Endodermal cell (in vitro differentiated cells): Measurements from ENCODE around the gene IFT57. TPM values are rescaled to one million over a fixed set of nuclear protein-coding genes. Genes with fewer than 3 reads are reported as not detected.

Source experiments
- DNase-seq: peaks from one replicate; pipeline ENCODE4 v3.0.0-alpha.2; 2017
- H3K27ac ChIP-seq: 2 replicates; pipeline ENCODE4 v1.5.1; 2013; ENCODE audit warnings: mild to moderate bottlenecking, low read depth, low read length, moderate library complexity
- H3K27me3 ChIP-seq: 2 replicates; pipeline ENCODE4 v1.6.1; 2013; ENCODE audit warnings: mild to moderate bottlenecking, low read length, moderate library complexity; ENCODE audit not compliant: insufficient read depth, control insufficient read depth, poor library complexity, severe bottlenecking
- H3K36me3 ChIP-seq: 2 replicates; pipeline ENCODE4 v1.7.0; 2013; ENCODE audit warnings: mild to moderate bottlenecking, low read length, moderate library complexity; ENCODE audit not compliant: control insufficient read depth, insufficient read depth
- H3K4me1 ChIP-seq: one replicate; pipeline ENCODE4 v1.7.0; 2013; ENCODE audit warnings: low read length; ENCODE audit not compliant: control insufficient read depth, insufficient read depth
- H3K4me3 ChIP-seq: 2 replicates; pipeline ENCODE4 v1.5.1; 2013; ENCODE audit warnings: mild to moderate bottlenecking, low read length, moderate library complexity
- H3K9ac ChIP-seq: 2 replicates; pipeline ENCODE4 v1.6.1; 2013; ENCODE audit warnings: mild to moderate bottlenecking, low read length, moderate library complexity; ENCODE audit not compliant: poor library complexity, severe bottlenecking; ENCODE audit errors: extremely low read depth
- H3K9me3 ChIP-seq: 2 replicates; pipeline ENCODE4 v1.6.1; 2013; ENCODE audit warnings: mild to moderate bottlenecking, low read length, moderate library complexity; ENCODE audit not compliant: control insufficient read depth
- H3K27ac Mint-ChIP-seq: 2 replicates; pipeline ENCODE4 v1.8.0; 2020; ENCODE audit warnings: mixed read lengths
- H3K27me3 Mint-ChIP-seq: 2 replicates; pipeline ENCODE4 v1.8.0; 2021; ENCODE audit warnings: mild to moderate bottlenecking, mixed read lengths; ENCODE audit not compliant: insufficient read depth
- H3K36me3 Mint-ChIP-seq: 2 replicates; pipeline ENCODE4 v1.8.0; 2020; ENCODE audit warnings: low read depth, mixed read lengths
- H3K4me1 Mint-ChIP-seq: 2 replicates; pipeline ENCODE4 v1.8.0; 2020; ENCODE audit warnings: mixed read lengths
- H3K4me3 Mint-ChIP-seq: 2 replicates; pipeline ENCODE4 v1.8.0; 2020; ENCODE audit warnings: mild to moderate bottlenecking, moderate library complexity, mixed read lengths
- H3K9me3 Mint-ChIP-seq: 2 replicates; pipeline ENCODE4 v1.8.0; 2020; ENCODE audit warnings: mild to moderate bottlenecking, mixed read lengths
- WGBS, 2 experiments: methylation state at CpG; one replicate each; pipeline versions ENCODE4 v1.1.5 to v1.1.7; 2013; ENCODE audit warnings: missing lambda C conversion rate in 2 of 2, mixed read lengths in 1 of 2; ENCODE audit not compliant: insufficient coverage in 1 of 2, insufficient read length in 1 of 2; 5-methylcytosine and 5-hydroxymethylcytosine counted together
- total RNA-seq, 2 donors: library from RNA; stranded (reverse); fragmentation: NEBNext Ultra II Directional in 1 of 2; extraction: Animal tissue kit (Norgen Biotek cat#: 25700) in 1 of 2; gene quantifications; 2 replicates in 1 of 2; 3 replicates in 1 of 2; pipeline ENCODE4 v1.2.1, GENCODE V29; 2021
- TF ChIP-seq, protein P1 (sequence below): fragments of 200-600 bp; sonication (generic); conservative IDR thresholded peaks from 2 replicates; pipeline ENCODE4 v1.5.0; 2021; ENCODE audit warnings: antibody characterized with exemption, mild to moderate bottlenecking

IFT57 gene
- total RNA-seq, 2 donors from 2014 or later, result 45.5 to 60.5 TPM

DNA sequence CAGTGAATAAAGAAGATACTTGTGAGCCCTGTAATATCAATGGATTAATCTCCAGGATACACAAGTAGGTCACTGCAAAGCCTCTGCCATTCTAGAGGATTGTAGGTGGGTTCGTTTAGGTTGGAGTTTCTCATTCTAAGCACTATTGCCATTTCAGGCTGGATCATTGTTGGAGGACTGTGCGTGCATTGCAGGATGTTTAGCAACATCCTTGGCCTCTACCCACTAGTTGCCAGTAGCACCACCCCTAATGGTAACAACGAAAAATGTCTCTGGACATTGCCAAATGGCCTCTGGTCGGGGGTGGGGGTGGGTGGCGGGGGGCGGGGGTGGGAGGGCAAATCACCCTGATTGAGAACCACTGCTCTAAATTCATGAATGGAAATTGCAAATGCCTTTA lies 4.9 kb upstream of the IFT57 start:
- TF ChIP-seq, protein P1, sequence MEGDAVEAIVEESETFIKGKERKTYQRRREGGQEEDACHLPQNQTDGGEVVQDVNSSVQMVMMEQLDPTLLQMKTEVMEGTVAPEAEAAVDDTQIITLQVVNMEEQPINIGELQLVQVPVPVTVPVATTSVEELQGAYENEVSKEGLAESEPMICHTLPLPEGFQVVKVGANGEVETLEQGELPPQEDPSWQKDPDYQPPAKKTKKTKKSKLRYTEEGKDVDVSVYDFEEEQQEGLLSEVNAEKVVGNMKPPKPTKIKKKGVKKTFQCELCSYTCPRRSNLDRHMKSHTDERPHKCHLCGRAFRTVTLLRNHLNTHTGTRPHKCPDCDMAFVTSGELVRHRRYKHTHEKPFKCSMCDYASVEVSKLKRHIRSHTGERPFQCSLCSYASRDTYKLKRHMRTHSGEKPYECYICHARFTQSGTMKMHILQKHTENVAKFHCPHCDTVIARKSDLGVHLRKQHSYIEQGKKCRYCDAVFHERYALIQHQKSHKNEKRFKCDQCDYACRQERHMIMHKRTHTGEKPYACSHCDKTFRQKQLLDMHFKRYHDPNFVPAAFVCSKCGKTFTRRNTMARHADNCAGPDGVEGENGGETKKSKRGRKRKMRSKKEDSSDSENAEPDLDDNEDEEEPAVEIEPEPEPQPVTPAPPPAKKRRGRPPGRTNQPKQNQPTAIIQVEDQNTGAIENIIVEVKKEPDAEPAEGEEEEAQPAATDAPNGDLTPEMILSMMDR, result no peak
- H3K36me3 ChIP-seq, result no peaks in the 10 kb centered on the region
- no peaks in the 10 kb centered on the region for H3K9me3 Mint-ChIP-seq
- H3K27ac Mint-ChIP-seq, result no peak overlapping the region
- no peak overlapping the region for H3K4me3 ChIP-seq
- no peaks in the 10 kb centered on the region for H3K9me3 ChIP-seq
- peaks cover 5% of the 10 kb centered on the region for H3K4me1 ChIP-seq
- H3K4me1 Mint-ChIP-seq, result peaks cover 22% of the 10 kb centered on the region
- no peak for DNase-seq
- no peaks in the 10 kb centered on the region for H3K36me3 Mint-ChIP-seq
- H3K4me3 Mint-ChIP-seq, result no peak overlapping the region
- H3K27ac ChIP-seq, result no peak overlapping the region
- H3K9ac ChIP-seq, result no peak overlapping the region
- H3K27me3 ChIP-seq, result no peaks in the 10 kb centered on the region
- peaks cover 4% of the 10 kb centered on the region for H3K27me3 Mint-ChIP-seq
- WGBS, 2 experiments, result 91% methylated on average over 6 of the region's 6 CpGs; no CpG with 5 or more reads in 1 of the 2 experiments

DNA sequence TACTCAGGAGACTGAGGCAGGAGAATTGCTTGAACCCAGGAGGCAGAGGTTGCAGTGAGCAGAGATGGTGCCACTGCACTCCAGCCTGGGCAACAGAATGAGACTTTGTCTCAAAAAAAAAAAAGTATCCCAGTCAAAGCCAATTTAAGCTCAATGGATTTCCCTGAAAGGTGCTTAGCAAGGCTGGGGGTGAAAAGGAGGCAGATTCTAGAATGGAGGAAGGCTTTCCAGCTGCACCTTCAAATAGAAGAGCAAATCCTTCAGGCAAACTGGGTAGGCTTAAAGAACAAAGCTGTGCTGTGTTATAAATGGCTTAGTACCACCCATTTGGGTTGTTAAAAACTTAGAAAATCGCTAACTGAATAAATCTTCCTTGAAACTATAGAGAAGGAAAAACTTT lies 3.0 kb upstream of the IFT57 start:
- WGBS, 2 experiments, result 100% methylated on average over 1 of the region's 1 CpG; no CpG with 5 or more reads in 1 of the 2 experiments
- TF ChIP-seq, protein P1, result no peak

DNA sequence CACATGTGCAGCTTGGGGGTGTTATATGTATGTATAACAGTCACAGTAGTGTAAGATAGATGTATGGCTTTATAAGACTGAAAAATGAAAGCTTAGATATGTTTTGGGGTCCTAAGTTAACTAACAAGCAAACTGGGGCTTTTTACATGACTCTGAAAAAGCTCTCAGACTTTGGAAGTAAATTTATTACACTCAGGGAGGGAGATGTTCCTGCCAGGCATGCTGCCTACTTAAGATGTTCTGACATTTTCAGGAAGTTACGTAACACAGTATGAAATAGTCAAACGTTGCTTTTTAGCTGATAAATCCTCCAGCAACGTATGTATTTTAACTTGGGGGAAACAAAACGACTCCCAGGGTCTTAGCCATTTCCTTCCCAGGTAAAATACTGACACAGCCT lies 1.7 kb upstream of the IFT57 start:
- Mint-ChIP-seq H3K4me3 (no peak overlapping the region), H3K27ac (no peak overlapping the region), H3K9me3 (no peaks in the 10 kb centered on the region), H3K27me3 (peaks cover 5% of the 10 kb centered on the region), H3K36me3 (no peaks in the 10 kb centered on the region), H3K4me1 (peaks cover 31% of the 10 kb centered on the region)
- Histone ChIP-seq H3K27ac (no peak overlapping the region), H3K9ac (no peak overlapping the region), H3K4me3 (no peak overlapping the region), H3K36me3 (no peaks in the 10 kb centered on the region), H3K4me1 (peaks cover 5% of the 10 kb centered on the region), H3K27me3 (no peaks in the 10 kb centered on the region), H3K9me3 (no peaks in the 10 kb centered on the region)
- 76 to 87% methylated on average over 3 to 4 of the region's 4 CpGs for WGBS, 2 experiments
- no peak for DNase-seq
- TF ChIP-seq, protein P1, result no peak

More for the DNA sequence above, 3.0 kb upstream of the IFT57 start:
- Mint-ChIP-seq H3K4me3 (no peak overlapping the region), H3K27ac (no peak overlapping the region), H3K27me3 (peaks cover 5% of the 10 kb centered on the region), H3K9me3 (no peaks in the 10 kb centered on the region), H3K4me1 (peaks cover 31% of the 10 kb centered on the region), H3K36me3 (no peaks in the 10 kb centered on the region)
- peaks cover 5% of the 10 kb centered on the region for H3K4me1 ChIP-seq
- no peaks in the 10 kb centered on the region for H3K27me3 ChIP-seq
- H3K27ac ChIP-seq, result no peak overlapping the region
- H3K9ac ChIP-seq, result no peak overlapping the region
- H3K9me3 ChIP-seq, result no peaks in the 10 kb centered on the region
- no peak for DNase-seq
- H3K36me3 ChIP-seq, result no peaks in the 10 kb centered on the region
- H3K4me3 ChIP-seq, result no peak overlapping the region
